Neural progenitor cell (in vitro differentiated cells): ENCODE measurements around the gene ADISSP. TPM values are rescaled to one million over a fixed set of nuclear protein-coding genes. Genes with fewer than 3 reads are reported as not detected.
A peak's percentile ranks its signal among the peaks of the same experiment; 100 is the strongest.

Experiments
- DNase-seq: peaks from one replicate; pipeline ENCODE4 v3.0.0-alpha.2; 2016; ENCODE audit warnings: low spot score
- H2AFZ ChIP-seq: fragments of 200-600 bp; sonication (generic); replicated peaks from 2 replicates; pipeline ENCODE4 v1.6.1; 2016; ENCODE audit warnings: antibody characterized with exemption
- H3F3A ChIP-seq: fragments of 200-600 bp; sonication (generic); 2 replicates; pipeline ENCODE4 v1.6.1; 2016; ENCODE audit warnings: antibody characterized with exemption, low read depth
- H3K27ac ChIP-seq: fragments of 200-600 bp; sonication (generic); 2 replicates; pipeline ENCODE4 v1.5.1; 2016; ENCODE audit warnings: mild to moderate bottlenecking
- H3K27me3 ChIP-seq: fragments of 200-600 bp; sonication (generic); 2 replicates; pipeline ENCODE4 v1.6.1; 2016; ENCODE audit warnings: mild to moderate bottlenecking, moderate library complexity
- H3K36me3 ChIP-seq: fragments of 200-600 bp; sonication (generic); 2 replicates; pipeline ENCODE4 v1.5.1; 2016
- H3K4me1 ChIP-seq: fragments of 200-600 bp; sonication (generic); 2 replicates; pipeline ENCODE4 v1.6.1; 2016; ENCODE audit warnings: mixed run types
- H3K4me2 ChIP-seq: fragments of 200-600 bp; sonication (generic); 2 replicates; pipeline ENCODE4 v1.6.1; 2016
- H3K4me3 ChIP-seq: fragments of 200-600 bp; sonication (generic); 2 replicates; pipeline ENCODE4 v1.5.1; 2016
- H3K79me2 ChIP-seq: fragments of 200-600 bp; sonication (generic); 2 replicates; pipeline ENCODE4 v1.6.1; 2016; ENCODE audit warnings: low read depth
- H3K9ac ChIP-seq: fragments of 200-600 bp; sonication (generic); 2 replicates; pipeline ENCODE4 v1.6.1; 2016
- H3K9me3 ChIP-seq: fragments of 200-600 bp; sonication (generic); 2 replicates; pipeline ENCODE4 v1.5.1; 2016; ENCODE audit warnings: low read depth
- H4K20me1 ChIP-seq: fragments of 200-600 bp; sonication (generic); 2 replicates; pipeline ENCODE4 v1.6.1; 2016; ENCODE audit warnings: low read depth
- H3K27ac Mint-ChIP-seq: 3 replicates; pipeline ENCODE4 v1.8.0; 2021; ENCODE audit warnings: mixed read lengths
- H3K27me3 Mint-ChIP-seq: 2 replicates; pipeline ENCODE4 v1.8.0; 2022; ENCODE audit warnings: low read depth, mild to moderate bottlenecking, inconsistent platforms, moderate library complexity, mixed read lengths; ENCODE audit not compliant: insufficient read depth
- H3K36me3 Mint-ChIP-seq: 3 replicates; pipeline ENCODE4 v1.8.0; 2021; ENCODE audit warnings: mixed read lengths
- H3K4me1 Mint-ChIP-seq: 3 replicates; pipeline ENCODE4 v1.8.0; 2021; ENCODE audit warnings: mixed read lengths
- H3K4me3 Mint-ChIP-seq: 3 replicates; pipeline ENCODE4 v1.8.0; 2021; ENCODE audit warnings: mild to moderate bottlenecking, moderate library complexity, mixed read lengths
- H3K9me3 Mint-ChIP-seq: 3 replicates; pipeline ENCODE4 v1.8.0; 2020; ENCODE audit warnings: mixed read lengths
- CTCF ChIP-seq: fragments of 200-600 bp; sonication (generic); IDR thresholded peaks from 2 replicates; pipeline ENCODE4 v1.5.1; 2017; ENCODE audit warnings: antibody characterized with exemption, mild to moderate bottlenecking
- EZH2 ChIP-seq: fragments of 200-600 bp; sonication (generic); IDR thresholded peaks from 2 replicates; pipeline ENCODE4 v1.6.1; 2017; ENCODE audit warnings: antibody characterized with exemption, mild to moderate bottlenecking, moderate library complexity
- EZH2phosphoT487 ChIP-seq: fragments of 200-600 bp; sonication (generic); IDR thresholded peaks from 2 replicates; pipeline ENCODE4 v1.6.1; 2017; ENCODE audit warnings: antibody characterized with exemption
- total RNA-seq: library from RNA; depleted of rRNA; stranded (reverse); fragments of >200 nt; gene quantifications from 2 replicates; pipeline ENCODE4 v1.2.3, GENCODE V29; 2015; ENCODE audit warnings: low replicate concordance

Gene ADISSP
- total RNA-seq, 1 donor from 2014 or later, result 17.6 TPM

GRCh38 chr20:3719046-3719445 is 48.5 kb downstream of the ADISSP start:
- H3K27me3 Mint-ChIP-seq, result peaks cover 9% of the 10 kb centered on the region

GRCh38 chr20:3716195-3716834 is 51.2 kb downstream of the ADISSP start:
- no peaks in the 10 kb centered on the region for H3K27me3 ChIP-seq
- TF ChIP-seq EZH2, result no peak
- peak; percentile 86 for TF ChIP-seq CTCF
- no peak for TF ChIP-seq EZH2phosphoT487
- no peak overlapping the region for H3K27ac ChIP-seq
- no peak overlapping the region for H2AFZ ChIP-seq
- H3F3A ChIP-seq, result no peaks in the 10 kb centered on the region
- H3K9me3 ChIP-seq, result no peaks in the 10 kb centered on the region
- no peaks in the 10 kb centered on the region for H3K79me2 ChIP-seq
- no peak overlapping the region for H3K4me2 ChIP-seq
- H3K9me3 Mint-ChIP-seq, result no peaks in the 10 kb centered on the region
- no peaks in the 10 kb centered on the region for H3K4me1 ChIP-seq
- no peak overlapping the region for H3K4me3 ChIP-seq
- H3K27ac Mint-ChIP-seq, result no peak overlapping the region
- H3K36me3 ChIP-seq, result no peaks in the 10 kb centered on the region
- H3K9ac ChIP-seq, result no peak overlapping the region
- peak; percentile 76 for DNase-seq
- H3K27me3 Mint-ChIP-seq, result peaks cover 13% of the 10 kb centered on the region
- no peaks in the 10 kb centered on the region for H3K36me3 Mint-ChIP-seq
- no peaks in the 10 kb centered on the region for H4K20me1 ChIP-seq
- H3K4me1 Mint-ChIP-seq, result no peaks in the 10 kb centered on the region
- no peak overlapping the region for H3K4me3 Mint-ChIP-seq

More at GRCh38 chr20:3719046-3719445, 48.5 kb downstream of the ADISSP start:
- Histone ChIP-seq H2AFZ (no peak overlapping the region), H3K79me2 (no peaks in the 10 kb centered on the region), H3K27ac (no peak overlapping the region), H3K36me3 (no peaks in the 10 kb centered on the region), H3K9ac (no peak overlapping the region), H3K4me2 (no peak overlapping the region), H4K20me1 (no peaks in the 10 kb centered on the region), H3K9me3 (no peaks in the 10 kb centered on the region), H3K4me1 (no peaks in the 10 kb centered on the region), H3K4me3 (no peak overlapping the region), H3F3A (no peaks in the 10 kb centered on the region), H3K27me3 (no peaks in the 10 kb centered on the region)
- H3K9me3 Mint-ChIP-seq, result no peaks in the 10 kb centered on the region
- no peaks in the 10 kb centered on the region for H3K36me3 Mint-ChIP-seq
- H3K4me1 Mint-ChIP-seq, result no peaks in the 10 kb centered on the region
- no peak overlapping the region for H3K4me3 Mint-ChIP-seq
- no peak for DNase-seq
- H3K27ac Mint-ChIP-seq, result no peak overlapping the region
- TF ChIP-seq EZH2phosphoT487, result no peak
- no peak for TF ChIP-seq EZH2
- TF ChIP-seq CTCF, result no peak

- no peaks in the 10 kb centered on the region for H3K9me3 ChIP-seq
- H3K9me3 Mint-ChIP-seq, result no peaks in the 10 kb centered on the region
- H3K27me3 ChIP-seq, result no peaks in the 10 kb centered on the region
- DNase-seq, result no peak
- no peak overlapping the region for H3K27ac Mint-ChIP-seq
- H3K4me2 ChIP-seq, result no peak overlapping the region
- no peaks in the 10 kb centered on the region for H3K36me3 Mint-ChIP-seq
- H3K4me1 ChIP-seq, result no peaks in the 10 kb centered on the region
- no peaks in the 10 kb centered on the region for H3K4me1 Mint-ChIP-seq
- TF ChIP-seq EZH2, result no peak
- TF ChIP-seq EZH2phosphoT487, result no peak
- no peak for TF ChIP-seq CTCF
- no peak overlapping the region for H3K27ac ChIP-seq
- H3K4me3 Mint-ChIP-seq, result no peak overlapping the region
- no peaks in the 10 kb centered on the region for H3K36me3 ChIP-seq
- H2AFZ ChIP-seq, result no peak overlapping the region
- no peaks in the 10 kb centered on the region for H3F3A ChIP-seq
- H3K79me2 ChIP-seq, result no peaks in the 10 kb centered on the region
- H3K4me3 ChIP-seq, result no peak overlapping the region
- H3K27me3 Mint-ChIP-seq, result peaks cover 6% of the 10 kb centered on the region
- no peaks in the 10 kb centered on the region for H4K20me1 ChIP-seq
- H3K9ac ChIP-seq, result no peak overlapping the region
These were observed 53.5 kb downstream of the ADISSP start for GRCh38 chr20:3714092-3714491.
